HEK293 (cell line): Measurements from ENCODE around the gene ACAP2.

Source experiments
- CTCF ChIA-PET: fragments of 350-600 bp; formaldehyde crosslinking; extraction: SDS; loops from one replicate; lab custom pipeline; 2021; ENCODE audit warnings: antibody characterized with exemption; lab: Yijun Ruan, JAX
- POLR2A ChIA-PET: fragments of 300-600 bp; formaldehyde crosslinking; extraction: SDS; loops from one replicate; lab custom pipeline; 2020; ENCODE audit warnings: antibody characterized with exemption, inconsistent platforms; lab: Yijun Ruan, JAX
- H3K27ac ChIP-seq: fragments of 200-500 bp; sonication (Bioruptor generic); 2 replicates; pipeline ENCODE4 v1.5.1; 2014; ENCODE audit warnings: low read depth, low read length, control low read depth, inconsistent platforms; ENCODE audit errors: extremely low read depth
- H3K36me3 ChIP-seq, 2 experiments: fragments of 200-500 bp in 1 of 2; sonication (Bioruptor generic) in 1 of 2; 1 replicate in 1 of 2; 2 replicates in 1 of 2; pipeline ENCODE4 v1.5.1; 2014 to 2017; ENCODE audit warnings: inconsistent platforms in 2 of 2, low read length in 2 of 2; ENCODE audit not compliant: control insufficient read depth in 2 of 2, insufficient read depth in 1 of 2
- H3K4me1 ChIP-seq: fragments of 200-500 bp; sonication (Bioruptor generic); 2 replicates; pipeline ENCODE4 v1.5.1; 2014; ENCODE audit warnings: mild to moderate bottlenecking, low read length, inconsistent platforms; ENCODE audit not compliant: control insufficient read depth, insufficient read depth
- H3K4me3 ChIP-seq: 2 replicates; pipeline ENCODE4 v1.5.1; 2011; ENCODE audit warnings: low read depth, mild to moderate bottlenecking, control low read depth, low read length, moderate library complexity
- H3K9me3 ChIP-seq: fragments of 200-500 bp; sonication (Bioruptor generic); 2 replicates; pipeline ENCODE4 v1.5.1; 2014; ENCODE audit warnings: low read depth, low read length, inconsistent platforms; ENCODE audit not compliant: control insufficient read depth, insufficient read depth
- GLI4 ChIP-seq: fragments of 450-650 bp; formaldehyde crosslinking; IDR thresholded peaks from 2 replicates; pipeline ENCODE4 v1.5.1; 2016; ENCODE audit warnings: missing biosample characterization, missing genetic modification characterization
- GLIS1 ChIP-seq: fragments of 450-650 bp; formaldehyde crosslinking; IDR thresholded peaks from 2 replicates; pipeline ENCODE4 v1.5.1; 2016; ENCODE audit warnings: missing biosample characterization, missing genetic modification characterization
- RBAK ChIP-seq: fragments of 450-650 bp; formaldehyde crosslinking; IDR thresholded peaks from 2 replicates; pipeline ENCODE4 v1.5.1; 2016; ENCODE audit warnings: missing biosample characterization, missing genetic modification characterization
- ZBTB48 ChIP-seq: fragments of 450-650 bp; formaldehyde crosslinking; IDR thresholded peaks from 2 replicates; pipeline ENCODE4 v1.5.1; 2016; ENCODE audit warnings: missing biosample characterization, missing genetic modification characterization
- ZBTB7A ChIP-seq: fragments of 450-650 bp; formaldehyde crosslinking; IDR thresholded peaks from 2 replicates; pipeline ENCODE4 v1.5.1; 2016; ENCODE audit warnings: low read depth, missing biosample characterization, missing genetic modification characterization
- ZFP3 ChIP-seq: fragments of 450-650 bp; formaldehyde crosslinking; IDR thresholded peaks from 2 replicates; pipeline ENCODE4 v1.5.1; 2016; ENCODE audit warnings: low read depth, missing biosample characterization, missing genetic modification characterization
- ZNF10 ChIP-seq: fragments of 450-650 bp; formaldehyde crosslinking; IDR thresholded peaks from 2 replicates; pipeline ENCODE4 v1.5.1; 2017; ENCODE audit warnings: missing biosample characterization, missing genetic modification characterization
- ZNF132 ChIP-seq: fragments of 450-650 bp; formaldehyde crosslinking; IDR thresholded peaks from 2 replicates; pipeline ENCODE4 v1.5.1; 2017; ENCODE audit warnings: missing biosample characterization, missing genetic modification characterization, borderline replicate concordance
- ZNF133 ChIP-seq: fragments of 450-650 bp; formaldehyde crosslinking; IDR thresholded peaks from 2 replicates; pipeline ENCODE4 v1.5.1; 2016; ENCODE audit warnings: missing biosample characterization, missing genetic modification characterization
- ZNF175 ChIP-seq: fragments of 450-650 bp; formaldehyde crosslinking; IDR thresholded peaks from 2 replicates; pipeline ENCODE4 v1.5.1; 2016; ENCODE audit warnings: missing biosample characterization, missing genetic modification characterization
- ZNF24 ChIP-seq: fragments of 450-650 bp; formaldehyde crosslinking; IDR thresholded peaks from 2 replicates; pipeline ENCODE4 v1.5.1; 2016; ENCODE audit warnings: missing biosample characterization, missing genetic modification characterization
- ZNF610 ChIP-seq: fragments of 450-650 bp; formaldehyde crosslinking; IDR thresholded peaks from 2 replicates; pipeline ENCODE4 v1.5.1; 2016; ENCODE audit warnings: missing biosample characterization, missing genetic modification characterization, borderline replicate concordance
- TF ChIP-seq, protein P1 (sequence below): fragments of 450-650 bp; formaldehyde crosslinking; IDR thresholded peaks from 2 replicates; pipeline ENCODE4 v1.5.1; 2017; ENCODE audit warnings: missing biosample characterization, missing genetic modification characterization
- TF ChIP-seq, protein P2 (sequence below): fragments of 450-650 bp; formaldehyde crosslinking; IDR thresholded peaks from 2 replicates; pipeline ENCODE4 v1.5.1; 2017; ENCODE audit warnings: missing biosample characterization, missing genetic modification characterization
- TF ChIP-seq, protein P3 (sequence below): fragments of 450-650 bp; formaldehyde crosslinking; IDR thresholded peaks from 2 replicates; pipeline ENCODE4 v1.5.1; 2017; ENCODE audit warnings: missing biosample characterization, missing genetic modification characterization
- TF ChIP-seq, protein P4 (sequence below): fragments of 450-650 bp; formaldehyde crosslinking; IDR thresholded peaks from 2 replicates; pipeline ENCODE4 v1.5.1; 2016; ENCODE audit warnings: missing biosample characterization, missing genetic modification characterization
- TF ChIP-seq, protein P5 (sequence below): fragments of 450-650 bp; formaldehyde crosslinking; IDR thresholded peaks from 2 replicates; pipeline ENCODE4 v1.5.1; 2016; ENCODE audit warnings: missing biosample characterization, missing genetic modification characterization
- TF ChIP-seq, protein P6 (sequence below): fragments of 450-650 bp; formaldehyde crosslinking; IDR thresholded peaks from 2 replicates; pipeline ENCODE4 v1.5.1; 2016; ENCODE audit warnings: missing biosample characterization, missing genetic modification characterization
- TF ChIP-seq, protein P7 (sequence below): fragments of 450-650 bp; formaldehyde crosslinking; IDR thresholded peaks from 2 replicates; pipeline ENCODE4 v1.5.1; 2017; ENCODE audit warnings: missing biosample characterization, missing genetic modification characterization

The ACAP2 gene

DNA sequence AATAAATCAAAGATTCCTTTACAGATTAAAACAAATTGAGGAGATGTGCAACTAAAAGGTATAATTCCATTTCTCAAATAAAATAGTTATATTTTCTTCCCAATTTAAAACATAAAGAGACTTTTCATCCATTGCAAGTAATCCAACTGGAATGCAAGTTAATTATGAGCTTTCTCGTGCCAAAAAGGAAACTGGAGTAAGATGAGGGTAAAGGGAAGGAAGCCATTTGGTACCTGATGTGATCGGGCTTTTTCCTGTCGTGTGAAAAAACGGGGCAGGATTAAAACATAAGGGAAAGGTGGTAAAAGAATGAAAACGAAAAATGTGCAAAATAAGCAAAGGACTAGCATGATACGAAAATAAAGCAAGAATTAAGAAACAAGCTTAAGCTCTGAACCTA is 130.1 kb downstream of the ACAP2 start (continued):
- TF ChIP-seq, protein P1, sequence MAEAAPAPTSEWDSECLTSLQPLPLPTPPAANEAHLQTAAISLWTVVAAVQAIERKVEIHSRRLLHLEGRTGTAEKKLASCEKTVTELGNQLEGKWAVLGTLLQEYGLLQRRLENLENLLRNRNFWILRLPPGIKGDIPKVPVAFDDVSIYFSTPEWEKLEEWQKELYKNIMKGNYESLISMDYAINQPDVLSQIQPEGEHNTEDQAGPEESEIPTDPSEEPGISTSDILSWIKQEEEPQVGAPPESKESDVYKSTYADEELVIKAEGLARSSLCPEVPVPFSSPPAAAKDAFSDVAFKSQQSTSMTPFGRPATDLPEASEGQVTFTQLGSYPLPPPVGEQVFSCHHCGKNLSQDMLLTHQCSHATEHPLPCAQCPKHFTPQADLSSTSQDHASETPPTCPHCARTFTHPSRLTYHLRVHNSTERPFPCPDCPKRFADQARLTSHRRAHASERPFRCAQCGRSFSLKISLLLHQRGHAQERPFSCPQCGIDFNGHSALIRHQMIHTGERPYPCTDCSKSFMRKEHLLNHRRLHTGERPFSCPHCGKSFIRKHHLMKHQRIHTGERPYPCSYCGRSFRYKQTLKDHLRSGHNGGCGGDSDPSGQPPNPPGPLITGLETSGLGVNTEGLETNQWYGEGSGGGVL (tag by site-specific recombination): no peak
- TF ChIP-seq ZNF610 (tag by site-specific recombination): no peak
- TF ChIP-seq ZNF24 (tag by site-specific recombination): no peak
- TF ChIP-seq ZNF10: no peak
- TF ChIP-seq, protein P2, sequence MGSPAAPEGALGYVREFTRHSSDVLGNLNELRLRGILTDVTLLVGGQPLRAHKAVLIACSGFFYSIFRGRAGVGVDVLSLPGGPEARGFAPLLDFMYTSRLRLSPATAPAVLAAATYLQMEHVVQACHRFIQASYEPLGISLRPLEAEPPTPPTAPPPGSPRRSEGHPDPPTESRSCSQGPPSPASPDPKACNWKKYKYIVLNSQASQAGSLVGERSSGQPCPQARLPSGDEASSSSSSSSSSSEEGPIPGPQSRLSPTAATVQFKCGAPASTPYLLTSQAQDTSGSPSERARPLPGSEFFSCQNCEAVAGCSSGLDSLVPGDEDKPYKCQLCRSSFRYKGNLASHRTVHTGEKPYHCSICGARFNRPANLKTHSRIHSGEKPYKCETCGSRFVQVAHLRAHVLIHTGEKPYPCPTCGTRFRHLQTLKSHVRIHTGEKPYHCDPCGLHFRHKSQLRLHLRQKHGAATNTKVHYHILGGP (tag by site-specific recombination): no peak
- TF ChIP-seq ZFP3: no peak
- no peak for TF ChIP-seq ZBTB48 (tag by site-specific recombination)
- TF ChIP-seq, protein P3, sequence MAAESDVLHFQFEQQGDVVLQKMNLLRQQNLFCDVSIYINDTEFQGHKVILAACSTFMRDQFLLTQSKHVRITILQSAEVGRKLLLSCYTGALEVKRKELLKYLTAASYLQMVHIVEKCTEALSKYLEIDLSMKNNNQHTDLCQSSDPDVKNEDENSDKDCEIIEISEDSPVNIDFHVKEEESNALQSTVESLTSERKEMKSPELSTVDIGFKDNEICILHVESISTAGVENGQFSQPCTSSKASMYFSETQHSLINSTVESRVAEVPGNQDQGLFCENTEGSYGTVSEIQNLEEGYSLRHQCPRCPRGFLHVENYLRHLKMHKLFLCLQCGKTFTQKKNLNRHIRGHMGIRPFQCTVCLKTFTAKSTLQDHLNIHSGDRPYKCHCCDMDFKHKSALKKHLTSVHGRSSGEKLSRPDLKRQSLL: no peak

DNA sequence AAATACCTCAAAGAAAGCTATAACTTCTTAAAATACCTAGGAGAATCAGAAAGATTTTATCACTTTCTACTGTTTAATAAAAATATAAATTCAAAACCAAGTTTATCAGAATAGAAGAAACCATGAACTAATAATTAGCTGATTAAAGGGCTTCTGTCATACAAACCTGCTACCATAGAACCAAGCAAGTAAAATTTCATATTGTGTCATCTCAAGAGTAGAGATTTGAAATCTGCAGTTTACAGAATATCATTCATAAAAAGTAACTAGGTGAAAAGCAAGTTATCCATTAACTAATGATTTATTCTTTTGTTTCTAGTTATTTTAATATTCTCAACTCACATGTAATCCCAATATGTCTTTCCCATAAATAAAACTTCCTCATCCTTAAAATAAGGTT is 135.1 kb downstream of the ACAP2 start:
- CTCF ChIA-PET: no interaction called here
- POLR2A ChIA-PET: no interaction called here
- H3K36me3 ChIP-seq: no peaks in the 10 kb centered on the region

More for the DNA sequence above, 135.1 kb downstream of the ACAP2 start:
- Histone ChIP-seq H3K9me3 (no peaks in the 10 kb centered on the region), H3K4me3 (no peak overlapping the region), H3K4me1 (no peaks in the 10 kb centered on the region), H3K27ac (no peak overlapping the region)
- no peak for TF ChIP-seq ZBTB7A (tag by site-specific recombination)
- TF ChIP-seq ZNF132 (tag by site-specific recombination): no peak
- TF ChIP-seq ZNF175: no peak
- TF ChIP-seq RBAK (tag by site-specific recombination): no peak
- TF ChIP-seq, protein P4, sequence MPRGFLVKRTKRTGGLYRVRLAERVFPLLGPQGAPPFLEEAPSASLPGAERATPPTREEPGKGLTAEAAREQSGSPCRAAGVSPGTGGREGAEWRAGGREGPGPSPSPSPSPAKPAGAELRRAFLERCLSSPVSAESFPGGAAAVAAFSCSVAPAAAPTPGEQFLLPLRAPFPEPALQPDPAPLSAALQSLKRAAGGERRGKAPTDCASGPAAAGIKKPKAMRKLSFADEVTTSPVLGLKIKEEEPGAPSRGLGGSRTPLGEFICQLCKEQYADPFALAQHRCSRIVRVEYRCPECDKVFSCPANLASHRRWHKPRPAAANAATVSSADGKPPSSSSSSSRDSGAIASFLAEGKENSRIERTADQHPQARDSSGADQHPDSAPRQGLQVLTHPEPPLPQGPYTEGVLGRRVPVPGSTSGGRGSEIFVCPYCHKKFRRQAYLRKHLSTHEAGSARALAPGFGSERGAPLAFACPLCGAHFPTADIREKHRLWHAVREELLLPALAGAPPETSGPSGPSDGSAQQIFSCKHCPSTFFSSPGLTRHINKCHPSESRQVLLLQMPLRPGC (tag by site-specific recombination): no peak
- TF ChIP-seq GLIS1 (tag by site-specific recombination): no peak
- no peak for TF ChIP-seq GLI4 (tag by site-specific recombination)
- no peak for TF ChIP-seq ZBTB48 (tag by site-specific recombination)
- TF ChIP-seq, protein P5, sequence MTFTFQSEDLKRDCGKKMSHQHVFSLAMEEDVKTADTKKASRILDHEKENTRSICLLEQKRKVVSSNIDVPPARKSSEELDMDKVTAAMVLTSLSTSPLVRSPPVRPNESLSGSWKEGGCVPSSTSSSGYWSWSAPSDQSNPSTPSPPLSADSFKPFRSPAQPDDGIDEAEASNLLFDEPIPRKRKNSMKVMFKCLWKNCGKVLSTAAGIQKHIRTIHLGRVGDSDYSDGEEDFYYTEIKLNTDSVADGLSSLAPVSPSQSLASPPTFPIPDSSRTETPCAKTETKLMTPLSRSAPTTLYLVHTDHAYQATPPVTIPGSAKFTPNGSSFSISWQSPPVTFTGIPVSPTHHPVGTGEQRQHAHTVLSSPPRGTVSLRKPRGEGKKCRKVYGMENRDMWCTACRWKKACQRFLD (tag by site-specific recombination): no peak
- TF ChIP-seq, protein P6, sequence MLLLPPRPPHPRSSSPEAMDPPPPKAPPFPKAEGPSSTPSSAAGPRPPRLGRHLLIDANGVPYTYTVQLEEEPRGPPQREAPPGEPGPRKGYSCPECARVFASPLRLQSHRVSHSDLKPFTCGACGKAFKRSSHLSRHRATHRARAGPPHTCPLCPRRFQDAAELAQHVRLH (tag by site-specific recombination): no peak
- no peak for TF ChIP-seq ZNF610 (tag by site-specific recombination)
- TF ChIP-seq ZNF133 (tag by site-specific recombination): no peak
- TF ChIP-seq, protein P7, sequence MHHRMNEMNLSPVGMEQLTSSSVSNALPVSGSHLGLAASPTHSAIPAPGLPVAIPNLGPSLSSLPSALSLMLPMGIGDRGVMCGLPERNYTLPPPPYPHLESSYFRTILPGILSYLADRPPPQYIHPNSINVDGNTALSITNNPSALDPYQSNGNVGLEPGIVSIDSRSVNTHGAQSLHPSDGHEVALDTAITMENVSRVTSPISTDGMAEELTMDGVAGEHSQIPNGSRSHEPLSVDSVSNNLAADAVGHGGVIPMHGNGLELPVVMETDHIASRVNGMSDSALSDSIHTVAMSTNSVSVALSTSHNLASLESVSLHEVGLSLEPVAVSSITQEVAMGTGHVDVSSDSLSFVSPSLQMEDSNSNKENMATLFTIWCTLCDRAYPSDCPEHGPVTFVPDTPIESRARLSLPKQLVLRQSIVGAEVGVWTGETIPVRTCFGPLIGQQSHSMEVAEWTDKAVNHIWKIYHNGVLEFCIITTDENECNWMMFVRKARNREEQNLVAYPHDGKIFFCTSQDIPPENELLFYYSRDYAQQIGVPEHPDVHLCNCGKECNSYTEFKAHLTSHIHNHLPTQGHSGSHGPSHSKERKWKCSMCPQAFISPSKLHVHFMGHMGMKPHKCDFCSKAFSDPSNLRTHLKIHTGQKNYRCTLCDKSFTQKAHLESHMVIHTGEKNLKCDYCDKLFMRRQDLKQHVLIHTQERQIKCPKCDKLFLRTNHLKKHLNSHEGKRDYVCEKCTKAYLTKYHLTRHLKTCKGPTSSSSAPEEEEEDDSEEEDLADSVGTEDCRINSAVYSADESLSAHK: no peak
